ENCODE data around the gene CBY1. TPM values are rescaled to one million over a fixed set of nuclear protein-coding genes. Genes with fewer than 3 reads are reported as not detected.
A peak's percentile ranks its signal among the peaks of the same experiment; 100 is the strongest.

Gene CBY1
- total and polyA plus RNA-seq, 9 of the 15 experiments (the other 6 are each of a cell fraction or from before 2014, with no cell fraction given) = 5.7 to 19.7 (median 10.8) TPM

GRCh38 chr22:38705235-38706100 is 49.0 kb downstream of the CBY1 start, which contains the start of gene GTPBP1 (continued):
- TF ChIP-seq ZNF77 (CRISPR knock-in tag; IDR thresholded peaks at IDR 0.05) (no peak), DMBX1 (CRISPR knock-in tag; IDR thresholded peaks at IDR 0.05; ENCODE audit: borderline replicate concordance) (no peak), ZMIZ1 (IDR thresholded peaks at IDR 0.05; ENCODE audit: low read depth in 2 of 2, low read length in 2 of 2) (0 out of 4 replicates have a peak, but pooled peaks of 1 of the 2 experiments have one; percentile 59), COPS2 (conservative IDR thresholded peaks at IDR 0.05) (no peak), ZNF431 (CRISPR knock-in tag; IDR thresholded peaks at IDR 0.05) (no peak), HDAC8 (tag; IDR thresholded peaks at IDR 0.05) (no peak), HMG20A (CRISPR knock-in tag; conservative IDR thresholded peaks at IDR 0.05) (no peak), SMAD2 (IDR thresholded peaks at IDR 0.05; ENCODE audit: low read depth, low read length) (no peak), ZNF280B (CRISPR knock-in tag; IDR thresholded peaks at IDR 0.05) (no peak), ZNF449 (CRISPR knock-in tag; IDR thresholded peaks at IDR 0.05) (no peak), SREBF2 (CRISPR knock-in tag; IDR thresholded peaks at IDR 0.05) (no peak), ZBED1 (IDR thresholded peaks at IDR 0.05) (no peak), HDGF (IDR thresholded peaks at IDR 0.05) (no peak), ZNF12 (CRISPR knock-in tag; IDR thresholded peaks at IDR 0.05) (no peak), KLF6 (CRISPR knock-in tag; IDR thresholded peaks at IDR 0.05; ENCODE audit: borderline replicate concordance) (no peak), ARNT (IDR thresholded peaks at IDR 0.05) (no peak), KLF10 (CRISPR knock-in tag; IDR thresholded peaks at IDR 0.05) (no peak), E2F5 (CRISPR knock-in tag; IDR thresholded peaks at IDR 0.05) (no peak), ZNF3 (CRISPR knock-in tag; IDR thresholded peaks at IDR 0.05) (no peak), ZNF655 (CRISPR knock-in tag; IDR thresholded peaks at IDR 0.05) (no peak), CCAR2 (IDR thresholded peaks at IDR 0.05; ENCODE audit: low read depth, low read length) (no peak)
